Mucosa of rectum (tissue), 2 donors: ENCODE data around the gene ETV6.

Experiments
- H3K27ac ChIP-seq, 2 donors: one replicate each; pipeline ENCODE4 v1.7.0; 2013; ENCODE audit warnings: inconsistent platforms in 2 of 2, low read depth in 2 of 2, low read length in 2 of 2
- H3K27me3 ChIP-seq, 2 donors: one replicate each; pipeline ENCODE4 v1.7.0; 2013; ENCODE audit warnings: low read length in 2 of 2; ENCODE audit not compliant: control insufficient read depth in 2 of 2, insufficient read depth in 2 of 2
- H3K36me3 ChIP-seq, 2 donors: one replicate each; pipeline ENCODE4 v1.7.0; 2013; ENCODE audit warnings: low read length in 2 of 2; ENCODE audit not compliant: control insufficient read depth in 2 of 2, insufficient read depth in 2 of 2
- H3K4me1 ChIP-seq, 2 donors: one replicate each; pipeline ENCODE4 v1.7.0; 2013; ENCODE audit warnings: low read length in 2 of 2, mild to moderate bottlenecking in 1 of 2; ENCODE audit not compliant: control insufficient read depth in 2 of 2, insufficient read depth in 2 of 2
- H3K4me3 ChIP-seq, 2 donors: one replicate each; pipeline ENCODE4 v1.7.0; 2013; ENCODE audit warnings: low read length in 2 of 2
- H3K9ac ChIP-seq, 2 donors: one replicate each; pipeline ENCODE4 v1.7.0; 2013; ENCODE audit warnings: low read length in 2 of 2, low read depth in 1 of 2, mild to moderate bottlenecking in 1 of 2
- H3K9me3 ChIP-seq, 2 donors: one replicate each; pipeline ENCODE4 v1.7.0; 2013; ENCODE audit warnings: low read length in 2 of 2; ENCODE audit not compliant: control insufficient read depth in 2 of 2
- donor health status: healthy.
- donor health status: Normal muscosa, but diverticular disease.

ETV6 gene

DNA sequence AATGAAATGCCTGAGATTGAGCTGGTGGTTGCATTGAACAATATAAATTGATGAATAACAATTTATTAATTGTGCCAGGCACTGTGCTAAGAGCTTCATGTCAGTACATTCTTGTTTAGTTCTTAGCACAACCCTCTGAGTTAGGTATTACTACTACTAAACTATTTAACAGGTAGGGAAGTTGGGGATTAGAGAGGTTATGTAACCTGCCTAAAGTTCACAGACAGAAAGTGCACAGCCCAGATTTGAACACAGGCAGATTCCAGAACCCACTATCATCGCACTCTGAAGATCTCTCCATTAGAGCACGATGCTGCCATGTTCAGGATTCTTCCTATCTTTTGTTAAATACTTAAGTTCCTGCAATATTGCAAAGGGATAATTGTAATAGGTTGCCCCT lies 49.3 kb downstream of the ETV6 start:
- Histone ChIP-seq H3K36me3 (no peaks in the 10 kb centered on the region), H3K27ac (no peak overlapping the region), H3K9ac (no peak overlapping the region), H3K9me3 (no peaks in the 10 kb centered on the region), H3K4me1 (peaks cover 0 to 2% of the 10 kb centered on the region in 2 donors), H3K4me3 (no peak overlapping the region), H3K27me3 (no peaks in the 10 kb centered on the region)

GRCh38 chr12:11701433-11701832 lies 52.0 kb downstream of the ETV6 start:
- peaks cover 2 to 4% of the 10 kb centered on the region in 2 donors for H3K4me1 ChIP-seq
- no peak overlapping the region for H3K4me3 ChIP-seq
- no peaks in the 10 kb centered on the region for H3K9me3 ChIP-seq
- no peaks in the 10 kb centered on the region for H3K36me3 ChIP-seq
- H3K27ac ChIP-seq = peak overlapping the region in 1 of 2 donors; percentile 39
- H3K27me3 ChIP-seq = no peaks in the 10 kb centered on the region
- no peak overlapping the region for H3K9ac ChIP-seq

GRCh38 chr12:11702959-11703358 lies 53.5 kb downstream of the ETV6 start:
- Histone ChIP-seq H3K4me3 (no peak overlapping the region), H3K9ac (no peak overlapping the region), H3K27ac (no peak overlapping the region), H3K9me3 (no peaks in the 10 kb centered on the region), H3K27me3 (no peaks in the 10 kb centered on the region), H3K36me3 (no peaks in the 10 kb centered on the region), H3K4me1 (peaks cover 15 to 17% of the 10 kb centered on the region in 2 donors)

DNA sequence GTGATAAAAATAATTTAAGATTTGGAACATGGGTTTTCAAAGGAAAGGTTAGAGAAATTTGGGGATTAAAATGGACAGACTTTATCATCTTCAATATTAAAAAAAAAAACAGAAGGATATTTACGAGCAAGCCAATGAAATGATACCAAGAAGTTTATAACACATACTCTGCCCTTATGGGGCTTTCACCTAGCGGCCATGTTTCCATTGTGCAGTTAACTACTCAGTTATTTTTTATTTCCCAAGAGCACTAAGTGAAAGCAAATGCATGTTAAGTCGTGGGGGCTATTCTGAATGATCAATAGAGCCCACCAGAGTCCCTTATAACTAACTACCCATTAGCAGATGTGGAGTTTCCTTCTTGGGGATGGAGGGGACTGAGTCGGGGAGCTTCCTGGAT lies 53.9 kb downstream of the ETV6 start:
- Histone ChIP-seq H3K27ac (no peak overlapping the region), H3K27me3 (no peaks in the 10 kb centered on the region), H3K4me1 (peaks cover 17 to 20% of the 10 kb centered on the region in 2 donors), H3K9me3 (no peaks in the 10 kb centered on the region), H3K4me3 (no peak overlapping the region), H3K36me3 (no peaks in the 10 kb centered on the region), H3K9ac (no peak overlapping the region)

GRCh38 chr12:11704089-11704488 lies 54.6 kb downstream of the ETV6 start:
- Histone ChIP-seq H3K36me3 (no peaks in the 10 kb centered on the region), H3K27me3 (no peaks in the 10 kb centered on the region), H3K9ac (no peak overlapping the region), H3K4me3 (no peak overlapping the region), H3K9me3 (no peaks in the 10 kb centered on the region), H3K27ac (no peak overlapping the region), H3K4me1 (peaks cover 17 to 20% of the 10 kb centered on the region in 2 donors)

DNA sequence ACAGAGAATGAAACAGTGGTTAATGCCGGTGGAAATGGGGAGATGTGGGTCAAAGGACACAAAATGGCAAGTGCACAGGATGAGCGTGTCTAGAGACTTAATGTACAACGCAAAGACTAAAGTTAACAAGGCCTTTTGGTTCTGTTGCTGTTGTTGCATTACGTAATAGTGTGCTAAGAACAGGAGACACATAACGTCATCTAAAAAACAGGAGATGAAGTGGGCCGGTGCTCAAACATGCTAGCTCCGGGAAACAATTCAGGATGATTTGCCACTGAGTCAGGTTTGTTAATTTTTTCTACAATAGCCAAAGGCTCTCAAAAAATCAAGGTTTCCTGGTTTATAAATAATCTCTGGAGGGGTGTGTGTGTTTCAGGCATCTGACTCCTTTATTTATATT lies 55.5 kb downstream of the ETV6 start:
- no peaks in the 10 kb centered on the region for H3K36me3 ChIP-seq
- peaks cover 17 to 20% of the 10 kb centered on the region in 2 donors for H3K4me1 ChIP-seq
- no peak overlapping the region for H3K27ac ChIP-seq
- no peaks in the 10 kb centered on the region for H3K27me3 ChIP-seq
- H3K9ac ChIP-seq = no peak overlapping the region
- H3K4me3 ChIP-seq = no peak overlapping the region
- H3K9me3 ChIP-seq = no peaks in the 10 kb centered on the region

- no peak overlapping the region for H3K4me3 ChIP-seq
- no peaks in the 10 kb centered on the region for H3K9me3 ChIP-seq
- peak overlapping the region in 1 of 2 donors; percentile 41 for H3K27ac ChIP-seq
- peak overlapping the region; percentile 7 to 19 for H3K9ac ChIP-seq
- no peaks in the 10 kb centered on the region for H3K36me3 ChIP-seq
- peaks cover 17 to 20% of the 10 kb centered on the region in 2 donors for H3K4me1 ChIP-seq
- no peaks in the 10 kb centered on the region for H3K27me3 ChIP-seq
Observed at GRCh38 chr12:11706509-11707379, 57.3 kb downstream of the ETV6 start.

GRCh38 chr12:11707535-11707934 lies 58.1 kb downstream of the ETV6 start:
- H3K9ac ChIP-seq = peak overlapping the region in 1 of 2 donors; percentile 19
- H3K27ac ChIP-seq = peak overlapping the region in 1 of 2 donors; percentile 26
- no peaks in the 10 kb centered on the region for H3K36me3 ChIP-seq
- no peak overlapping the region for H3K4me3 ChIP-seq
- no peaks in the 10 kb centered on the region for H3K27me3 ChIP-seq
- H3K4me1 ChIP-seq = peaks cover 17 to 20% of the 10 kb centered on the region in 2 donors
- no peaks in the 10 kb centered on the region for H3K9me3 ChIP-seq

- no peaks in the 10 kb centered on the region for H3K36me3 ChIP-seq
- H3K4me1 ChIP-seq = peaks cover 17 to 20% of the 10 kb centered on the region in 2 donors
- H3K9ac ChIP-seq = no peak overlapping the region
- H3K9me3 ChIP-seq = no peaks in the 10 kb centered on the region
- no peak overlapping the region for H3K4me3 ChIP-seq
- no peaks in the 10 kb centered on the region for H3K27me3 ChIP-seq
- no peak overlapping the region for H3K27ac ChIP-seq
Observed at GRCh38 chr12:11709513-11709912, 60.0 kb downstream of the ETV6 start.

GRCh38 chr12:11710431-11710830 lies 61.0 kb downstream of the ETV6 start:
- H3K9me3 ChIP-seq = no peaks in the 10 kb centered on the region
- peaks cover 17 to 20% of the 10 kb centered on the region in 2 donors for H3K4me1 ChIP-seq
- no peak overlapping the region for H3K4me3 ChIP-seq
- no peaks in the 10 kb centered on the region for H3K27me3 ChIP-seq
- H3K36me3 ChIP-seq = no peaks in the 10 kb centered on the region
- no peak overlapping the region for H3K9ac ChIP-seq
- no peak overlapping the region for H3K27ac ChIP-seq
